Gastrocnemius medialis (tissue), 4 donors: ENCODE data around the gene PFDN5. TPM values are rescaled to one million over a fixed set of nuclear protein-coding genes. Genes with fewer than 3 reads are reported as not detected.

Experiments
- ATAC-seq, 2 donors: fragments of 150-250 bp; one replicate each; pipeline ENCODE4 v1.9.1; 2016
- DNase-seq, 2 donors: peaks; one replicate each; pipeline ENCODE4 v3.0.0-alpha.2; 2019
- H3K27ac ChIP-seq, 4 donors: fragments of 200-600 bp; sonication (generic); 1 replicate in 1 of 4; 2 replicates in 3 of 4; pipeline ENCODE4 v1.5.1; 2016 to 2018; ENCODE audit warnings: mild to moderate bottlenecking in 2 of 4, moderate library complexity in 1 of 4
- H3K27me3 ChIP-seq, 3 donors: fragments of 200-600 bp; sonication (generic) in 2 of 3; 1 replicate in 1 of 3; 2 replicates in 2 of 3; pipeline versions ENCODE4 v1.5.1 to v1.6.0; 2016 to 2019; ENCODE audit warnings: mild to moderate bottlenecking in 1 of 3, moderate library complexity in 1 of 3
- H3K36me3 ChIP-seq, 2 donors: fragments of 200-600 bp; sonication (generic) in 1 of 2; one replicate each; pipeline ENCODE4 v1.5.1; 2017 to 2018
- H3K4me1 ChIP-seq, 2 donors: fragments of 200-600 bp; sonication (generic) in 1 of 2; one replicate each; pipeline ENCODE4 v1.5.1; 2016 to 2017; ENCODE audit warnings: mild to moderate bottlenecking in 2 of 2
- H3K4me3 ChIP-seq, 4 donors: fragments of 200-600 bp; sonication (generic) in 3 of 4; 1 replicate in 1 of 4; 2 replicates in 3 of 4; pipeline ENCODE4 v1.5.1; 2016 to 2019; ENCODE audit warnings: mild to moderate bottlenecking in 2 of 4
- H3K9me3 ChIP-seq, 3 donors: fragments of 200-600 bp; sonication (generic) in 2 of 3; 1 replicate in 1 of 3; 2 replicates in 2 of 3; pipeline ENCODE4 v1.5.1; 2016 to 2019
- CTCF ChIP-seq, 5 experiments: fragments of 450-650 bp in 3 of 5; fragments of 200-600 bp in 2 of 5; sonication (generic) in 2 of 5; IDR thresholded peaks in 4 of 5; conservative IDR thresholded peaks in 1 of 5; 1 replicate in 4 of 5; 2 replicates in 1 of 5; pipeline ENCODE4 v1.5.1; 2016 to 2019; ENCODE audit warnings: antibody characterized with exemption in 5 of 5, mild to moderate bottlenecking in 3 of 5, moderate library complexity in 3 of 5
- in situ Hi-C, 4 donors: fragments of 200-750 bp; cut with MboI; loops; one replicate each; pipeline versions ENCODE4 v1.15.0 to v1.8.0; 2017; ENCODE audit warnings: low sequenced_read_pairs in 4 of 4
- intact Hi-C: fragments of 100-400 bp; cut with DNase I; formaldehyde crosslinking; loops from one replicate; pipeline ENCODE4 v1.15.1; 2023; ENCODE audit warnings: low total_unique reads
- total RNA-seq, 4 donors: library from RNA; depleted of rRNA; stranded (reverse); fragments of >200 nt; gene quantifications; one replicate each; pipeline versions ENCODE4 v1.1.0 to v1.2.3, GENCODE V29; 2016

Gene PFDN5
- total RNA-seq, 4 donors from 2014 or later, result 341 to 464 (median 358) TPM

DNA sequence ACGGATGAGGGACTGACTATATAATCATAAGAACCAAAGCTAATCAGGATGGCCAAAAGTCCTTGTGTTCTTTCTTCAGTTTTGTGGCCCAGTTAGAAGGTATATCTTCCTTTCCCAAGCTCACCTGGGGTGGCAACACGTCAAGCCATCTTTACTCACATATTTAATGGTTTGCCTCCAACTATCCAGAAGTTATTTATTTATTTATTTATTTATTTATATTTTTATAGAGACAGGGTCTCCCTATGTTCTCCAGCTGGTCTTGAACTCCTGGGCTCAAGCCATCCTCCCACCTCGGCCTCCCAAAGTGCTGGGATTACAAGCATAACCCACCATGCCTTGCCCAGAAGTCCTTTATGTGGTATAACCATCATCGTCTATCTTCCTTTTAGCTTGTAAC is 52.6 kb downstream of the PFDN5 start:
- TF ChIP-seq CTCF (IDR thresholded peaks at IDR 0.05 in 4 of 5, conservative IDR thresholded peaks at IDR 0.05 in 1 of 5), result no peak
- no peaks in the 10 kb centered on the region for H3K27me3 ChIP-seq
- DNase-seq, result no peak
- no peaks in the 10 kb centered on the region for H3K9me3 ChIP-seq
- H3K27ac ChIP-seq, result no peak overlapping the region
- no peak for ATAC-seq
- no peak overlapping the region for H3K4me3 ChIP-seq
- H3K4me1 ChIP-seq, result peaks cover 6 to 13% of the 10 kb centered on the region in 2 donors
- in situ Hi-C loops (loop anchor here in 1 of 4 donors (10.0 kb wide), 1 partner anchor 133 kb away; no protein-coding TSS in a partner anchor), intact Hi-C loops (no loop called here)
- H3K36me3 ChIP-seq, result no peaks in the 10 kb centered on the region

Other genes starting within 250 kb of the PFDN5 start
- 100 to 1,000 TPM in 1 of 4 donors, 10 to 100 TPM in 3; 74.4 to 114 (median 91.9) TPM for gene TNS2, start 245.5 kb upstream of the PFDN5 start, total RNA-seq
- 10 to 100 TPM; 15.9 to 29.5 (median 25.5) TPM for gene SPRYD3, start 216.2 kb upstream of the PFDN5 start, total RNA-seq
- gene IGFBP6, start 197.9 kb upstream of the PFDN5 start, total RNA-seq, result 100 to 1,000 TPM in 1 of 4 donors, 10 to 100 TPM in 3; 67.3 to 143 (median 77.4) TPM
- gene SOAT2, start 192.1 kb upstream of the PFDN5 start, total RNA-seq, result not detected
- gene ZNF740, start 114.8 kb upstream of the PFDN5 start, total RNA-seq, result 1 to 10 TPM; 4.1 to 7.4 (median 5.0) TPM
- gene CSAD, start 114.6 kb upstream of the PFDN5 start, total RNA-seq, result 10 to 100 TPM in 1 of 4 donors, 1 to 10 TPM in 2, under 1 TPM in 1; 0.68 to 14.9 (median 1.9) TPM
- under 1 TPM in 2 of 4 donors, not detected in 2; 0.73 to 0.81 TPM for gene ITGB7, start 88.3 kb upstream of the PFDN5 start, total RNA-seq
- 1 to 10 TPM; 4.2 to 5.8 (median 4.9) TPM for gene RARG, start 63.3 kb upstream of the PFDN5 start, total RNA-seq
- gene ESPL1, start 27.2 kb upstream of the PFDN5 start, total RNA-seq, result under 1 TPM in 3 of 4 donors, not detected in 1; 0.20 to 0.44 (median 0.24) TPM
- gene MYG1, start 4.2 kb downstream of the PFDN5 start, total RNA-seq, result 10 to 100 TPM; 43.4 to 51.0 (median 46.0) TPM
- gene AAAS, start 26.1 kb downstream of the PFDN5 start, total RNA-seq, result 10 to 100 TPM; 30.5 to 47.9 (median 38.5) TPM
- not detected for gene SP7, start 40.8 kb downstream of the PFDN5 start, total RNA-seq
- 10 to 100 TPM; 44.9 to 61.9 (median 48.0) TPM for gene SP1, start 84.6 kb downstream of the PFDN5 start, total RNA-seq
- 1 to 10 TPM in 2 of 4 donors, not detected in 2; 1.0 to 1.4 TPM for gene AMHR2, start 128.3 kb downstream of the PFDN5 start, total RNA-seq
- 10 to 100 TPM; 40.3 to 90.4 (median 74.2) TPM for gene PRR13, start 146.2 kb downstream of the PFDN5 start, total RNA-seq
- gene PCBP2, start 156.6 kb downstream of the PFDN5 start, total RNA-seq, result 100 to 1,000 TPM; 113 to 257 (median 191) TPM
- 1 to 10 TPM; 1.1 to 9.9 (median 3.8) TPM for gene MAP3K12, start 203.9 kb downstream of the PFDN5 start, total RNA-seq
- 10 to 100 TPM in 2 of 4 donors, 1 to 10 TPM in 2; 6.8 to 17.4 (median 11.6) TPM for gene TARBP2, start 205.7 kb downstream of the PFDN5 start, total RNA-seq
- not detected for gene NPFF, start 211.9 kb downstream of the PFDN5 start, total RNA-seq